ENCODE measurements around the gene NAT14. TPM values are rescaled to one million over a fixed set of nuclear protein-coding genes. Genes with fewer than 3 reads are reported as not detected.
A peak's percentile ranks its signal among the peaks of the same experiment; 100 is the strongest.
"Not testable (repeated sequence)": the region's sequence is repeated elsewhere in the genome, so short reads cannot be mapped to it uniquely, and the experiment has no call there.

The NAT14 gene
- total and polyA plus RNA-seq, 4 experiments from 2014 or later, result 2.6 to 3.2 (median 2.9) TPM

DNA sequence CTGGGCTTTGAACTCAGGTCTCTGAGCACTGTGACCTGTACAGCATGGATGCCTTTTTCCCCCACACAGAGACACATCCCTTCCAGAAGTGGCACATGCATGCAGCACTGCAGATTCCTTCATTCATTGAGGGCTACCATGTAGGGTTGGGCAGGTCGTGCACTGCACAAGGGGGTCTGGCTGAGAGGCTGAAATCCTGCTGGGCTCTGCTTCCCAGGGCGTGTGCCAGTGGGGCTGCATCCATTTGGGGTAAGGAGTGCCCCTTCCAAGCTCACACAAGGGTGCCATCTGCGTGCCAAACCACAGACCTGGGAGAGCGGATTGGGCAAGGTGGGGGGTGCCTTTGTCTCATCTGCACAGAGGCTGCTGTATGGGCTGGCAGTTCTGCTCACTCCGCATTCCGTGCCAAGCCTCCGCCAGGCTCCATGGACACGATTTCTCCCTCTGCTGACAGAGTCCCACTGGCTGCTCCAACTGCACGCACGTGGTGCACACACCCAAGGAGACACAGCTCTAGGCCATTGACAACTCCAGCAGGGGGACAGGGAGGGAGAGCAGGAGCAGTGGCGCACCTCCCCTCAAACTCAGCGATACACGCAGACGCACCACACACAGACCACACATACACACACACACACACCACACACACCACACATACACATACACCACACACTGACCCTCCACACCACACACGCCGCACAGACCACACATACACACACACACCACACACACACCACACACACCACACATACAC, 37.4 kb upstream of the NAT14 start:
- no peaks in the 10 kb centered on the region for H3K9me3 ChIP-seq (ENCODE audit: control insufficient read depth in 1 of 2, low read length in 2 of 2)
- H3K9me3 Mint-ChIP-seq, result no peaks in the 10 kb centered on the region
- peaks cover 8 to 20% (median 12%) of the 10 kb centered on the region in 4 donors for H3K4me1 Mint-ChIP-seq
- peak in 1 of 5 donors; percentile 38 for DNase-seq
- peaks cover 29 to 30% of the 10 kb centered on the region in 2 donors for H3K27me3 Mint-ChIP-seq
- peaks cover 19% of the 10 kb centered on the region for H3K27me3 ChIP-seq (ENCODE audit: insufficient read depth, low read length)
- no peaks in the 10 kb centered on the region for H3K36me3 ChIP-seq (ENCODE audit: insufficient read depth, low read length)
- no peak overlapping the region for H3K4me3 Mint-ChIP-seq
- ChIA-PET POLR2A (ENCODE audit: partially characterized antibody) (no interaction called here), CTCF (ENCODE audit: partially characterized antibody) (no interaction called here)
- H3K27ac ChIP-seq (ENCODE audit: low read depth, low read length), result no peak overlapping the region
- H3K27ac Mint-ChIP-seq, result no peak overlapping the region
- intact Hi-C loops (cut with micrococcal nuclease), result no loop called here
- no peak overlapping the region for H3K4me3 ChIP-seq (ENCODE audit: low read length in 2 of 2)
- peaks cover 10% of the 10 kb centered on the region for H3K4me1 ChIP-seq (ENCODE audit: insufficient read depth, low read length)
- no peaks in the 10 kb centered on the region for H3K36me3 Mint-ChIP-seq

DNA sequence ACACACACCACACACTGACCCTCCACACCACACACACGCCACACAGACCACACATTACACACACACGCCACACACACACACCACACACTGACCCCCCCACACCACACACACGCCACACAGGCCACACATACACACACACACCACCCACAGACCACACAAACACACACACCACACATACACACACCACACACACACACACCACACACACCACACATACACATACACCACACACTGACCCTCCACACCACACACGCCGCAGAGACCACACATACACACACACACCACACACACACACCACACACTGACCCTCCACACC, 36.9 kb upstream of the NAT14 start:
- intact Hi-C loops (cut with micrococcal nuclease); H3K9me3 Mint-ChIP-seq; H3K9me3 ChIP-seq (ENCODE audit: control insufficient read depth in 1 of 2, low read length in 2 of 2); POLR2A ChIA-PET (ENCODE audit: partially characterized antibody); H3K27ac Mint-ChIP-seq; CTCF ChIA-PET (ENCODE audit: partially characterized antibody); DNase-seq; H3K4me3 ChIP-seq (ENCODE audit: low read length in 2 of 2); H3K4me3 Mint-ChIP-seq; H3K36me3 ChIP-seq (ENCODE audit: insufficient read depth, low read length); H3K36me3 Mint-ChIP-seq; H3K27ac ChIP-seq (ENCODE audit: low read depth, low read length): not testable (repeated sequence)
- Histone ChIP-seq H3K4me1 (ENCODE audit: insufficient read depth, low read length) (peaks cover 10% of the 10 kb centered on the region), H3K27me3 (ENCODE audit: insufficient read depth, low read length) (peaks cover 17% of the 10 kb centered on the region)
- peaks cover 27 to 28% of the 10 kb centered on the region in 2 donors for H3K27me3 Mint-ChIP-seq
- peaks cover 6 to 21% (median 10%) of the 10 kb centered on the region in 4 donors for H3K4me1 Mint-ChIP-seq

DNA sequence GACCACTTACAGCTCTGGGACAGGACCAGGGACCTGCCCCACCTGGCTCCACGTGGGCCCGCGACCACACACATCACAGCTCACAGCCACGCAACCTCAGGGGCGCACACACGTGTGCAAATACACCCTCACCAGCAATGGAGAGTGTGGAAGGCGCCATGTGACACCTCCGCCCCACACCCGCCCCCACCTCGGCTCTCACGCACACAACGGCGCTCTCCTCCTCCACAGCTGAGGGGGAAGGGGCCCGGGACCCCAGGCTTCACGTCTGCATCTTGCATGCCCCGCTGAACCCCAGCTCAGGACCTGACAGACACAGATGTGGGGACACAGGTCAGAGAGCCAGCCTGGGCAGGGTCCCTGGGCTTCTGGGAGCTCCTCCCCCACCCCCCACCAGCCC, 35.5 kb upstream of the NAT14 start:
- ChIA-PET CTCF (ENCODE audit: partially characterized antibody) (interaction anchor here (0.6 to 0.8 kb wide), 2 partner anchors 18 to 308 kb away, joined by 3 read pairs; no protein-coding TSS in a partner anchor), POLR2A (ENCODE audit: partially characterized antibody) (no interaction called here)
- peaks cover 10% of the 10 kb centered on the region for H3K4me1 ChIP-seq (ENCODE audit: insufficient read depth, low read length)
- no peaks in the 10 kb centered on the region for H3K36me3 ChIP-seq (ENCODE audit: insufficient read depth, low read length)
- H3K36me3 Mint-ChIP-seq, result no peaks in the 10 kb centered on the region
- no peaks in the 10 kb centered on the region for H3K9me3 ChIP-seq (ENCODE audit: control insufficient read depth in 1 of 2, low read length in 2 of 2)
- intact Hi-C loops (cut with micrococcal nuclease), result no loop called here
- H3K27ac ChIP-seq (ENCODE audit: low read depth, low read length), result no peak overlapping the region
- no peak for DNase-seq
- peaks cover 5 to 18% (median 14%) of the 10 kb centered on the region in 4 donors for H3K4me1 Mint-ChIP-seq
- H3K9me3 Mint-ChIP-seq, result no peaks in the 10 kb centered on the region
- no peak overlapping the region for H3K4me3 ChIP-seq (ENCODE audit: low read length in 2 of 2)
- H3K27ac Mint-ChIP-seq, result no peak overlapping the region
- H3K27me3 ChIP-seq (ENCODE audit: insufficient read depth, low read length), result peaks cover 4% of the 10 kb centered on the region
- H3K27me3 Mint-ChIP-seq, result peaks cover 21 to 26% of the 10 kb centered on the region in 2 donors
- no peak overlapping the region for H3K4me3 Mint-ChIP-seq

DNA sequence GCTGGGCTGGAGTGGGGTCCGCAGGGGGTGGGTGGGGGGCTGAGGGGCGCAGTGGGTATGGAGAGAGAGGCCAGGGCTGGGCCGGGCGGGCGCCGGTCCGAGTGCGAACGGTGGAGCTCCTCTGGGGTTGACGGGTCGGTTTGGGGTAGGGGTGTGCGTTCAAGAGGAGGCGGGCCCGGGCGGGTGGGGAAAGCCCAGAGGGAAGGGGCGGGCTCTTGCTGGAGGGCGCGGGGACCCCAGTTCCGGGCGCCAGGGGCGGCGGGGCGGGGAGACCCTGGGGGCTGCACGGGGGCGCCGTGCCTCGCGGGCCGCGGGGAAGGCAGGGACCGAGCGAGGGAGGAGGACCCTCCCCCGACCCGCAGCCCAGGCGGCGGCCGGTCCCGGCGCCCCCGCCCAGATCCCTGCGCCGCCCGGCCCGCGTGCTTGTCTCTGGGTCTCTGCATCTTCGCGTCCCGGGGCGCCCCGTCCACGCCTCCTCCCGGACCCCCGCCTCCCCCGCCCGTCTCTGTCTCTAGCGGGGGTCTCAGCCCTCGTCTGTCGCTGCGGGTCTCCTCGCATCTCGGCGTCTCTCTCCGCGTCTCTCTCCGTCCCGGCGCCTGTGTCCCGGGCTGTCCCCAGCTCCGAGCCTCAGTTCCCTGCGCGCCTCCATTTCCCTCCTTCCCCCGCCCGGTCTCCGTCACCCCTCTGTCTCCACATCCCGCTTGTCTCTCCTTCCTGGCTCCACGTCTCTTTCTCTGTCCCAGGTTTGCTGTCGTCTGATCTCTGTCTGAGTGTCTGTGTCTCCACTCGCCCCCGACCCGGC, 33.6 kb upstream of the NAT14 start:
- Histone ChIP-seq H3K27me3 (ENCODE audit: insufficient read depth, low read length) (no peaks in the 10 kb centered on the region), H3K27ac (ENCODE audit: low read depth, low read length) (no peak overlapping the region), H3K36me3 (ENCODE audit: insufficient read depth, low read length) (no peaks in the 10 kb centered on the region), H3K4me1 (ENCODE audit: insufficient read depth, low read length) (peaks cover 10% of the 10 kb centered on the region), H3K4me3 (ENCODE audit: low read length in 2 of 2) (no peak overlapping the region), H3K9me3 (ENCODE audit: control insufficient read depth in 1 of 2, low read length in 2 of 2) (no peaks in the 10 kb centered on the region)
- POLR2A ChIA-PET (ENCODE audit: partially characterized antibody), result no interaction called here
- peak overlapping the region in 3 of 7 donors; percentile 48 to 87 (median 55) for H3K27ac Mint-ChIP-seq
- peaks cover 12 to 18% of the 10 kb centered on the region in 2 donors for H3K27me3 Mint-ChIP-seq
- peaks cover 5 to 20% (median 15%) of the 10 kb centered on the region in 4 donors for H3K4me1 Mint-ChIP-seq
- peak overlapping the region; percentile 7 to 74 (median 70) for H3K4me3 Mint-ChIP-seq
- peak in 1 of 5 donors; percentile 29 for DNase-seq
- intact Hi-C loops (cut with micrococcal nuclease), result no loop called here
- H3K9me3 Mint-ChIP-seq, result no peaks in the 10 kb centered on the region
- CTCF ChIA-PET (ENCODE audit: partially characterized antibody), result interaction anchor here (3.0 kb wide), 1 partner anchor 310 kb away, joined by 10 read pairs; no protein-coding TSS in a partner anchor
- H3K36me3 Mint-ChIP-seq, result peaks cover 3% of the 10 kb centered on the region in 2 donors

DNA sequence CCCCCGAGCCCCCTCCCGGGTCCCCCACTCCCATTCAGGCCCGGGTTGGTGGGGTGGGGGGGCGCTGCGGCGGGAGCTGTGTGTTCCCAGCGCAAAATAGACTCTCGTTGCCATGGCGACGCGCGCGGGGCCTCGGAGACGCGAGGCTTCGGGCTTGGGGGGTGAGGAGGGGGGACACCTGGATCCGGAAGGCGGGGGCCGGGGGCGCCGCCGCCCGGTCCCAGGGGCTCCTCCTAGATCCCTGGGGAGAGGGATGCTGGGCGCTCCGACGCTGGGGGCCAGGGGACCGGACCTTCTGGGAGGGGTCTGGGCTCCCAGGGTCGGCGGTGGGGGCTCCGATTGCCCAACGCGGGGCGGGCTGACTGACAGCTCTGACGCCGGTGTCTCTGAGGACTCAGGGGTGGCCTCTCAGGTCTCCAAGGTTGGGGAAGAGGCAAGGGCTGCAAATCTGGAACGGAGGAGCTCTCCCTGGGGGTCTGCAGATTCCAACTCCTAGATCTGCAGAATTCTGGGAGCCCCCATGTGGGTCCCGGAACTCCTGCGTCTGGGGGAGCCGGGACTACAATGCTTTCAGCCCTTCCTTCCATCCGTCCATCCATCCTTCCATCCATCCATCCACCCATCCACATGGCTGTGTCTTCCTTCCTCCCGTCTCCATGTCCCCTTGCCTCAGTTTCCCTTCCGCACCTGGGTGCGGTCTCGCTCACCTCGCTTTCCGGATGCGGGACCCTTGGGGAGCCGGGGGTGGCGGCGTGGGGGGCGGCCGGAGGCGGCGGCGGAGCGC, 32.8 kb upstream of the NAT14 start:
- Histone ChIP-seq H3K36me3 (ENCODE audit: insufficient read depth, low read length) (no peaks in the 10 kb centered on the region), H3K9me3 (ENCODE audit: control insufficient read depth in 1 of 2, low read length in 2 of 2) (no peaks in the 10 kb centered on the region), H3K27me3 (ENCODE audit: insufficient read depth, low read length) (no peaks in the 10 kb centered on the region), H3K27ac (ENCODE audit: low read depth, low read length) (no peak overlapping the region), H3K4me3 (ENCODE audit: low read length in 2 of 2) (no peak overlapping the region), H3K4me1 (ENCODE audit: insufficient read depth, low read length) (peaks cover 10% of the 10 kb centered on the region)
- intact Hi-C loops (cut with micrococcal nuclease), result no loop called here
- H3K36me3 Mint-ChIP-seq, result peaks cover 3 to 8% of the 10 kb centered on the region in 2 donors
- peak overlapping the region in 5 of 8 donors; percentile 41 to 74 (median 65) for H3K4me3 Mint-ChIP-seq
- POLR2A ChIA-PET (ENCODE audit: partially characterized antibody), result interaction anchor here (0.5 to 0.9 kb wide), 2 partner anchors 8 to 47 kb away, joined by 3 read pairs; no protein-coding TSS in a partner anchor
- H3K27me3 Mint-ChIP-seq, result peaks cover 12 to 18% of the 10 kb centered on the region in 2 donors
- peak overlapping the region in 1 of 7 donors; percentile 87 for H3K27ac Mint-ChIP-seq
- peak in 3 of 5 donors; percentile 29 to 61 (median 41) for DNase-seq
- no peaks in the 10 kb centered on the region for H3K9me3 Mint-ChIP-seq
- H3K4me1 Mint-ChIP-seq, result peaks cover 5 to 20% (median 15%) of the 10 kb centered on the region in 4 donors
- CTCF ChIA-PET (ENCODE audit: partially characterized antibody), result interaction anchor here (2.2 to 3.0 kb wide), 2 partner anchors 16 to 311 kb away, joined by 10 read pairs; no protein-coding TSS in a partner anchor

DNA sequence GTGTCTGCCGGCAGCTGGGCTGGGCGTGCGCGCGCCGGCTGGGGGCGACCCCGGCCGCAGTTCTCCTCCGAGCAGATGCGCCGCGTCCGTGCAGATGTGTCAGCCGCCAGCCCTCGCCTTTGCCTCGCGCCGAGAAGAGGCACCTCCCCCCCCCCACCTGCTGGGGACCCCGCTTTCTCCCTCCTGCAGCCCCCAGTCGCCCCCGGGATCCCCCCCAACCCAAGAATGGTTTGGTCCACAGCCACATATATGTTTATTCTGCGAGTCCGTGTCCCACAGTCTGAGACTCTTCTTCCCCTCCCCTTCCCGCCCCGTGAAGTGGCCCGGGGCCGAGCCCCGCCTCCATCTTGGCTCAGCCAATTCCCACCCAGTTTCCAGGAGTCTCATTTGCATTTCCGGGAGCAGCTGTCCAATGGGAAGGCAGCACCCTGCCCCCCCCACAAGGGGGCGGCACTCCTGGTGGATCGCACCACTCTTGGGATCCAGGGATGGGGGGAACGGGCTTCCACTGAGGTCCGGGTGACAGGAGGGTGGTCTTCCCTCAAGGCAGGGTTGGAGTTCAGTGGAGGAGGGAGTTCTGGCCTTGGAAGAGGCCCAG, 32.1 kb upstream of the NAT14 start:
- peak in 3 of 5 donors; percentile 23 to 59 (median 32) for DNase-seq

More for the DNA sequence above, 32.1 kb upstream of the NAT14 start:
- Mint-ChIP-seq H3K4me1 (peaks cover 5 to 20% (median 15%) of the 10 kb centered on the region in 4 donors), H3K36me3 (peaks cover 3 to 8% of the 10 kb centered on the region in 2 donors), H3K27ac (no peak overlapping the region), H3K4me3 (peak overlapping the region in 3 of 8 donors; percentile 56 to 78 (median 75)), H3K27me3 (peaks cover 12 to 18% of the 10 kb centered on the region in 2 donors), H3K9me3 (no peaks in the 10 kb centered on the region)
- Histone ChIP-seq H3K4me3 (ENCODE audit: low read length in 2 of 2) (no peak overlapping the region), H3K27ac (ENCODE audit: low read depth, low read length) (no peak overlapping the region), H3K9me3 (ENCODE audit: control insufficient read depth in 1 of 2, low read length in 2 of 2) (no peaks in the 10 kb centered on the region), H3K4me1 (ENCODE audit: insufficient read depth, low read length) (peaks cover 10% of the 10 kb centered on the region), H3K36me3 (ENCODE audit: insufficient read depth, low read length) (no peaks in the 10 kb centered on the region), H3K27me3 (ENCODE audit: insufficient read depth, low read length) (no peaks in the 10 kb centered on the region)
- CTCF ChIA-PET (ENCODE audit: partially characterized antibody), result interaction anchor here (0.6 to 3.0 kb wide), 6 partner anchors 8 to 311 kb away, joined by 4 to 12 read pairs (median 8); no protein-coding TSS in a partner anchor
- intact Hi-C loops (cut with micrococcal nuclease), result no loop called here
- POLR2A ChIA-PET (ENCODE audit: partially characterized antibody), result interaction anchor here (0.5 to 0.9 kb wide), 2 partner anchors 9 to 48 kb away, joined by 3 read pairs; no protein-coding TSS in a partner anchor
